ENCODE results near the gene KRT6B. TPM values are rescaled to one million over a fixed set of nuclear protein-coding genes. Genes with fewer than 3 reads are reported as not detected.

The KRT6B gene
- total and polyA plus RNA-seq, 2 donors (not counting 3 experiments of a cell fraction or from before 2014, with no cell fraction given): 0.03 TPM; not detected in 1

DNA sequence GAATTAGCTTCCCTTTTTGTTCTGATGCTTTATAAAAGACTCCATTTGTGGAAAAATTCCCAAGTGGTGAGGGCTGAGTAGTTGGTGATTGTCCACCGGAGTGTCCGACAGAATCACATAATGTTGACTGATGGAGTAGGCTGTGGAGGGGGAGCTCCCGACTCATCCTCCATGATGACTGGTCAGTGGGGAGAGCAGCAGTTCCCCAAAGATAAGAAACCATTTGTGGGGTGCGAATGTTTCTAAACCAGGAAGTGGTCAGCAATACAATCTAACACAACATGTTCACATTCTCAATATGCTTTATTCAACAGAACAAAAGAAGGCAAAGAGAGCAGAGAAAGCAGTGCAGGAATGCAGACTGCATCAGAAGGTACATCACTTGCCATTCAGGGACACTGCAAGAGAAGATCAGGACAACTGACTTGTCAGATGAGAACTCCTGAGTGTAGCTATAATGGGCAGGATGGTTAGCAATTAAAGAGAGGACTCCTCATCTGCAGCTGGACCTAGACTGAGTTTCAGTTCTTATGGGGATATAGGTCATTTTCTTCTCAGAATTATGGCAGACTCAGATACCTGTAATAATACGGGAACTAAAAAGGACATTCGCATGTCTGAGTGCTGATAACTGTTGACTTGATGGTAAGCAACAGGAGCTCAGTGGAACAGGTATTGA lies 5.4 kb downstream of the KRT6B start:
- H3K36me3 ChIP-seq (ENCODE audit: control insufficient read depth in 2 of 2, extremely low read depth in 1 of 2, insufficient read depth in 2 of 2, low read length in 2 of 2): no peaks in the 10 kb centered on the region
- TF ChIP-seq, protein P1, sequence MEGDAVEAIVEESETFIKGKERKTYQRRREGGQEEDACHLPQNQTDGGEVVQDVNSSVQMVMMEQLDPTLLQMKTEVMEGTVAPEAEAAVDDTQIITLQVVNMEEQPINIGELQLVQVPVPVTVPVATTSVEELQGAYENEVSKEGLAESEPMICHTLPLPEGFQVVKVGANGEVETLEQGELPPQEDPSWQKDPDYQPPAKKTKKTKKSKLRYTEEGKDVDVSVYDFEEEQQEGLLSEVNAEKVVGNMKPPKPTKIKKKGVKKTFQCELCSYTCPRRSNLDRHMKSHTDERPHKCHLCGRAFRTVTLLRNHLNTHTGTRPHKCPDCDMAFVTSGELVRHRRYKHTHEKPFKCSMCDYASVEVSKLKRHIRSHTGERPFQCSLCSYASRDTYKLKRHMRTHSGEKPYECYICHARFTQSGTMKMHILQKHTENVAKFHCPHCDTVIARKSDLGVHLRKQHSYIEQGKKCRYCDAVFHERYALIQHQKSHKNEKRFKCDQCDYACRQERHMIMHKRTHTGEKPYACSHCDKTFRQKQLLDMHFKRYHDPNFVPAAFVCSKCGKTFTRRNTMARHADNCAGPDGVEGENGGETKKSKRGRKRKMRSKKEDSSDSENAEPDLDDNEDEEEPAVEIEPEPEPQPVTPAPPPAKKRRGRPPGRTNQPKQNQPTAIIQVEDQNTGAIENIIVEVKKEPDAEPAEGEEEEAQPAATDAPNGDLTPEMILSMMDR (IDR thresholded peaks at IDR 0.05; ENCODE audit: extremely low read depth in 1 of 2, insufficient read depth in 1 of 2, low read depth in 1 of 2, low read length in 2 of 2): no peak
- TF ChIP-seq POLR2A (IDR thresholded peaks at IDR 0.05; ENCODE audit: low read depth, low read length) (no peak), GATA2 (IDR thresholded peaks at IDR 0.05; ENCODE audit: insufficient read depth, insufficient read length, low read depth, low read length) (no peak), JUN (IDR thresholded peaks at IDR 0.05; ENCODE audit: borderline replicate concordance, insufficient read depth, insufficient read length, low read depth) (no peak), EZH2 (IDR thresholded peaks at IDR 0.05; ENCODE audit: borderline replicate concordance, low read depth, low read length, severe bottlenecking) (no peak), POLR2AphosphoS5 (IDR thresholded peaks at IDR 0.05; ENCODE audit: insufficient read depth, low read depth, low read length) (no peak), MYC (IDR thresholded peaks at IDR 0.05; ENCODE audit: low read depth, low read length) (no peak), FOS (IDR thresholded peaks at IDR 0.05; ENCODE audit: borderline replicate concordance, insufficient read depth, low read length) (no peak)
- TF ChIP-seq, protein P2, sequence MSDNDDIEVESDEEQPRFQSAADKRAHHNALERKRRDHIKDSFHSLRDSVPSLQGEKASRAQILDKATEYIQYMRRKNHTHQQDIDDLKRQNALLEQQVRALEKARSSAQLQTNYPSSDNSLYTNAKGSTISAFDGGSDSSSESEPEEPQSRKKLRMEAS (IDR thresholded peaks at IDR 0.05; ENCODE audit: insufficient read depth, insufficient read length): no peak
- FAIRE-seq (no peak), DNase-seq (ENCODE audit: low read depth, low spot score) (no peak)
- CTCF ChIA-PET: no interaction called here
- no peaks in the 10 kb centered on the region for H3K9me3 ChIP-seq (replicated peaks; ENCODE audit: control insufficient read depth, insufficient read depth, low read length)
- intact Hi-C loops (cut with micrococcal nuclease) (no loop called here), dilution Hi-C loops (cut with MboI; ENCODE audit: extremely low pct_ligation_motif_present, low sequenced_read_pairs) (no loop called here)
- H4K20me1 ChIP-seq (replicated peaks; ENCODE audit: control insufficient read depth, extremely low read depth, insufficient read depth, low read length): no peaks in the 10 kb centered on the region
- H3K4me3 ChIP-seq (replicated peaks in 1 of 3; ENCODE audit: insufficient read depth in 1 of 3, low read depth in 1 of 3, low read length in 3 of 3): no peak overlapping the region
- no peak overlapping the region for H3K27ac ChIP-seq (ENCODE audit: insufficient read depth, low read depth, low read length)
- H2AFZ ChIP-seq (ENCODE audit: low read depth, low read length): no peak overlapping the region
- no TSS peak for BruUV-seq (replicated peaks)
- H3K9ac ChIP-seq (replicated peaks; ENCODE audit: extremely low read depth, insufficient read depth, low read length): no peak overlapping the region
- H3K27me3 ChIP-seq (ENCODE audit: control insufficient read depth in 2 of 2, insufficient read depth in 2 of 2, low read length in 2 of 2): peaks cover 5 to 8% of the 10 kb centered on the region in 2 experiments
- no peaks in the 10 kb centered on the region for H3K79me2 ChIP-seq (ENCODE audit: control insufficient read depth, insufficient read depth, low read length)
- H3K9me1 ChIP-seq (replicated peaks; ENCODE audit: control insufficient read depth, extremely low read depth, insufficient read depth, low read length): no peaks in the 10 kb centered on the region
- no peak overlapping the region for H3K4me2 ChIP-seq (ENCODE audit: insufficient read depth, low read length)
- no peaks in the 10 kb centered on the region for H3K4me1 ChIP-seq (ENCODE audit: control insufficient read depth, extremely low read depth, insufficient read depth, low read length)
- POLR2A ChIA-PET: no interaction called here
